NCI-H2171 treated with DMSO at 0.1 percent for 48 hours (cell line): ENCODE results near the gene TNXB.
"Not testable (repeated sequence)": the region's sequence is repeated elsewhere in the genome, so short reads cannot be mapped to it uniquely, and the experiment has no call there.

ENCODE experiments used
- DNase-seq: peaks from one replicate; lab custom pipeline; 2025; lab: John Stamatoyannopoulos, UW

The TNXB gene

GRCh38 chr6:32039321-32040274, 69.5 kb downstream of the TNXB start:
- DNase-seq: not testable (repeated sequence)

DNA sequence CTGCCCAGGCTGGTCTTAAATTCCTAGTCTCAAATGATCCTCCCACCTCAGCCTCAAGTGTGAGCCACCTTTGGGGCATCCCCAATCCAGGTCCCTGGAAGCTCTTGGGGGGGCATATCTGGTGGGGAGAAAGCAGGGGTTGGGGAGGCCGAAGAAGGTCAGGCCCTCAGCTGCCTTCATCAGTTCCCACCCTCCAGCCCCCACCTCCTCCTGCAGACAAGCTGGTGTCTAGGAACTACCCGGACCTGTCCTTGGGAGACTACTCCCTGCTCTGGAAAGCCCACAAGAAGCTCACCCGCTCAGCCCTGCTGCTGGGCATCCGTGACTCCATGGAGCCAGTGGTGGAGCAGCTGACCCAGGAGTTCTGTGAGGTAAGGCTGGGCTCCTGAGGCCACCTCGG, 70.3 kb downstream of the TNXB start:
- not testable (repeated sequence) for DNase-seq

GRCh38 chr6:32037598-32038524, 71.3 kb downstream of the TNXB start, which contains the start of gene CYP21A2:
Gene CYP21A2 (plus strand): TSS chr6:32038415. CDS start chr6:32038423, 8 bp downstream.
- DNase-seq: not testable (repeated sequence)

GRCh38 chr6:32037136-32037535, 72.0 kb downstream of the TNXB start:
- not testable (repeated sequence) for DNase-seq

- not testable (repeated sequence) for DNase-seq
Measured at GRCh38 chr6:32035283-32036013, 73.7 kb downstream of the TNXB start.

DNA sequence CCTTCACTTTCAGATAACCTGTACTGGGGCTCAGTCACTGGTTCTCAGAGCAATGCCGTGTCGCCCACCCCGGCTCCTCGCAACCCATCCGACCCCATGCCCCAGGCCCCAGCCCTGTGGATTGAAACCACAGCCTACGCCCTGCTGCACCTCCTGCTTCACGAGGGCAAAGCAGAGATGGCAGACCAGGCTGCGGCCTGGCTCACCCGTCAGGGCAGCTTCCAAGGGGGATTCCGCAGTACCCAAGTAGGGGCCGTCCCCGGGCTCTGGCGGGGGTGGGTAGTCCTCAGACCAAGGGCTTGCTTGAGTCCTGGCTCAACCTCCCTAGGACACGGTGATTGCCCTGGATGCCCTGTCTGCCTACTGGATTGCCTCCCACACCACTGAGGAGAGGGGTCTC, 79.6 kb downstream of the TNXB start:
- not testable (repeated sequence) for DNase-seq

DNA sequence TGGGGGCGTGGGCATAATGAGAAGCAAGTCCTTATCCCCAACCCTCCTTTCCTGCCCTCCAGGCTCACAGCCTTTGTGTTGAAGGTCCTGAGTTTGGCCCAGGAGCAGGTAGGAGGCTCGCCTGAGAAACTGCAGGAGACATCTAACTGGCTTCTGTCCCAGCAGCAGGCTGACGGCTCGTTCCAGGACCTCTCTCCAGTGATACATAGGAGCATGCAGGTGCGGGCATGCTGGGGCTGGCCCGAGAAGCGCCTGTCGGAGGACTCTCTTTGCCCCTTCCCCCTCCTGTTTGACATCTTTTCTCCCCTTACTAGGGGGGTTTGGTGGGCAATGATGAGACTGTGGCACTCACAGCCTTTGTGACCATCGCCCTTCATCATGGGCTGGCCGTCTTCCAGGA, 80.5 kb downstream of the TNXB start:
- DNase-seq: not testable (repeated sequence)

GRCh38 chr6:32022100-32022499, 87.0 kb downstream of the TNXB start:
- not testable (repeated sequence) for DNase-seq

DNA sequence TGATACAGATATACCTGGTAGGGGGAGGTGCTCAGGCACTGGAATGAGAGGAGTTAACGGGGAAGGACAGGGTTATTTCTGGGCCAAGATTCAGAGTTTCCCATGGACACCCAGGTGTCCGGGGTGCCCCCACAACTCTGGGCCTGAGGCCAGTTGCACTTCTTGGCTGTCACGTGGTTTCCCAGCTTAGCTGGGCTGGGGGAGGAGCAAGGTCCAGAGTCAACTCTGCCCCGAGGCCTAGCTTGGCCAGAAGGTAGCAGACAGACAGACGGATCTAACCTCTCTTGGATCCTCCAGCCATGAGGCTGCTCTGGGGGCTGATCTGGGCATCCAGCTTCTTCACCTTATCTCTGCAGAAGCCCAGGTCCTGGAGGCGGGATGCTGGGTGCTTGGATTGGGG, 94.6 kb downstream of the TNXB start, which contains the start of gene C4B:
TSS of gene C4B (plus strand) at position 249 of the 400 bp plus-strand sequence. CDS start at position 300, 51 bp downstream.
- not testable (repeated sequence) for DNase-seq

- DNase-seq: not testable (repeated sequence)
Measured at GRCh38 chr6:32013738-32014137, 95.4 kb downstream of the TNXB start.

- not testable (repeated sequence) for DNase-seq
Measured at GRCh38 chr6:32012941-32013617, 96.1 kb downstream of the TNXB start.

GRCh38 chr6:32010856-32011530, 98.1 kb downstream of the TNXB start:
- DNase-seq: not testable (repeated sequence)

- DNase-seq: not testable (repeated sequence)
Measured at GRCh38 chr6:32009537-32009936, 99.6 kb downstream of the TNXB start.

DNA sequence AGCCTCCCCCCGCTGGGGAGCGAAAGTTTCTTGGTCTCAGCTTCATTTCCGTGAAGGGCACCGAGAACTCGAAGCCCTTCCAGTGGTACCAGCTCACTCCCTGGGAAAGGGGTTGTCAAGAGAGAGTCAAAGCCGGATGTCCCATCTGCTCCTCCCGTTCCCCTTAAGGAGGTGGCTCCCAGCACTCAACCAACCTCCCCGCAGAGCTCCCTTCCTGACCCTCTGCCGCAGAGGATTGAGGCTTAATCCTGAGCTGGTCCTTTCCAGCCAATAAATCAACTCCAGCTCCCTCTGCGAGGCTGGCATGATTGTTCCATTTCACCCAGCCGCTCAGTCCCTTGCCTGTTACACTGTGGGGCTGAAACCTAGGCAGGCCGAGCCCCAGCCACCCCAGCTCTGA, 100.5 kb downstream of the TNXB start:
- not testable (repeated sequence) for DNase-seq

DNA sequence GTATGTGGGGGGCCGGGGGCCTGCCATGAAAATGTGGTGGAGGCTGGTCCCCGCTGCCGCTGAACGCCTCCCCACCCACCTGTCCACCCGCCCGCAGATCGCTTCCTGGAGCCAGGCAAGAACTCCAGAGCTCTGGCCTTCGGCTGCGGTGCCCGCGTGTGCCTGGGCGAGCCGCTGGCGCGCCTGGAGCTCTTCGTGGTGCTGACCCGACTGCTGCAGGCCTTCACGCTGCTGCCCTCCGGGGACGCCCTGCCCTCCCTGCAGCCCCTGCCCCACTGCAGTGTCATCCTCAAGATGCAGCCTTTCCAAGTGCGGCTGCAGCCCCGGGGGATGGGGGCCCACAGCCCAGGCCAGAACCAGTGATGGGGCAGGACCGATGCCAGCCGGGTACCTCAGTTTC, 101.1 kb downstream of the TNXB start:
- DNase-seq: not testable (repeated sequence)

DNA sequence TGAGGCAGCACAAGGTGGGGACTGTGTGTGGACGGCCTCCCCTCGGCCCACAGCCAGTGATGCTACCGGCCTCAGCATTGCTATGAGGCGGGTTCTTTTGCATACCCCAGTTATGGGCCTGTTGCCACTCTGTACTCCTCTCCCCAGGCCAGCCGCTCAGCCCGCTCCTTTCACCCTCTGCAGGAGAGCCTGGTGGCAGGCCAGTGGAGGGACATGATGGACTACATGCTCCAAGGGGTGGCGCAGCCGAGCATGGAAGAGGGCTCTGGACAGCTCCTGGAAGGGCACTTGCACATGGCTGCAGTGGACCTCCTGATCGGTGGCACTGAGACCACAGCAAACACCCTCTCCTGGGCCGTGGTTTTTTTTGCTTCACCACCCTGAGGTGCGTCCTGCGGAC, 102.1 kb downstream of the TNXB start:
- DNase-seq: not testable (repeated sequence)

- DNase-seq: not testable (repeated sequence)
Measured at GRCh38 chr6:32005991-32006529, 103.1 kb downstream of the TNXB start.

- DNase-seq: not testable (repeated sequence)
Measured at GRCh38 chr6:32005538-32005880, 103.6 kb downstream of the TNXB start.

DNA sequence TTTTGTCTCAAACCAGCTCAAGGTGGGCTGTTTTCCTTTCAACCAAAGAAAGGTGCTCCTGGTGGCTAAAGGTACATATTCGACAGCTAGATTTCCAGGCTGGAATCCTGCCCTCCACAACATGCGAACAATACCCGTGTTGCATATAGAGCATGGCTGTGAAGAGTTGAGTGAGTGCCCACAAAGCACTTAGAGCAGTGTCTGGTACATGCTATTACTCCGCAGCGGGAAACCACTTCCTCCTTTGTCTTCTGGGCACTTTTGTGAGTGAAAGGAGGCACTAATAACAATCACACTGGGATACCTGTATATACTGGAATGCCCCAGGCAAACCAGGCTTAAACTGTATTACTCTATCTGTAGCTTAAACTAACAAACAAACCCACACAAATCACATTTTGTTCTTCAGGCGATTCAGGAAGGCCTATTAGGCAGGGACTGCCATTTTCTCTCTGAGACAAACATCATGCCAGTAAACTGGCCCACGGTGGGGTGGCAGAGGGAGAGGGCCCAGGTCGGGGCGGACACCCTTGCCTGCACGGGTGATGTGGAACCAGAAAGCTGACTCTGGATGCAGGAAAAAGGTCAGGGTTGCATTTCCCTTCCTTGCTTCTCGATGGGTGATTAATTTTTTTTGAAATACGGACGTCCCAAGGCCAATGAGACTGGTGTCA, 104.1 kb downstream of the TNXB start:
- not testable (repeated sequence) for DNase-seq
